Vagina (tissue), 2 donors: ENCODE measurements around the gene DOK7. TPM values are rescaled to one million over a fixed set of nuclear protein-coding genes. Genes with fewer than 3 reads are reported as not detected.

Experiments
- DNase-seq, 2 donors: peaks; one replicate each; pipeline ENCODE4 v3.0.0-alpha.2; 2017; ENCODE audit errors: extremely low spot score in 2 of 2
- H3K27ac ChIP-seq: fragments of 200-600 bp; sonication (generic); one replicate; pipeline ENCODE4 v1.5.1; 2019
- H3K27me3 ChIP-seq: fragments of 200-600 bp; sonication (generic); one replicate; pipeline ENCODE4 v1.5.1; 2019
- H3K36me3 ChIP-seq, 2 donors: fragments of 200-600 bp; sonication (generic); one replicate each; pipeline ENCODE4 v1.5.1; 2017 to 2019
- H3K4me1 ChIP-seq: fragments of 200-600 bp; sonication (generic); one replicate; pipeline ENCODE4 v1.5.1; 2019
- H3K4me3 ChIP-seq, 2 donors: fragments of 200-600 bp; sonication (generic); 1 replicate in 1 of 2; 2 replicates in 1 of 2; pipeline ENCODE4 v1.5.1; 2016 to 2019
- H3K9me3 ChIP-seq: fragments of 200-600 bp; sonication (generic); one replicate; pipeline ENCODE4 v1.5.1; 2019
- POLR2A ChIP-seq, 2 donors: fragments of 450-650 bp; IDR thresholded peaks; one replicate each; pipeline ENCODE4 v1.6.1; 2017; ENCODE audit warnings: antibody characterized with exemption in 2 of 2, mild to moderate bottlenecking in 2 of 2, moderate library complexity in 2 of 2
- POLR2AphosphoS5 ChIP-seq, 2 donors: sonication (generic); formaldehyde crosslinking; IDR thresholded peaks; one replicate each; pipeline ENCODE4 v1.9.0; 2017; ENCODE audit warnings: antibody characterized with exemption in 2 of 2, mild to moderate bottlenecking in 2 of 2, low read depth in 1 of 2; ENCODE audit not compliant: insufficient read depth in 1 of 2
- intact Hi-C: fragments of 100-400 bp; cut with DNase I; formaldehyde crosslinking; loops from one replicate; pipeline ENCODE4 v1.15.1; 2023
- total RNA-seq: library from RNA; depleted of rRNA; stranded (reverse); fragments of >200 nt; gene quantifications from one replicate; pipeline ENCODE4 v1.2.3, GENCODE V29; 2016
- TF ChIP-seq, protein P1 (sequence below), 3 experiments: fragments of 450-650 bp in 2 of 3; fragments of 200-600 bp in 1 of 3; sonication (generic) in 1 of 3; IDR thresholded peaks; one replicate each; pipeline ENCODE4 v1.5.1; 2017 to 2019; ENCODE audit warnings: antibody characterized with exemption in 3 of 3, mild to moderate bottlenecking in 2 of 3, moderate library complexity in 2 of 3

Gene DOK7
- total RNA-seq, 1 donor from 2014 or later: 4.7 TPM

DNA sequence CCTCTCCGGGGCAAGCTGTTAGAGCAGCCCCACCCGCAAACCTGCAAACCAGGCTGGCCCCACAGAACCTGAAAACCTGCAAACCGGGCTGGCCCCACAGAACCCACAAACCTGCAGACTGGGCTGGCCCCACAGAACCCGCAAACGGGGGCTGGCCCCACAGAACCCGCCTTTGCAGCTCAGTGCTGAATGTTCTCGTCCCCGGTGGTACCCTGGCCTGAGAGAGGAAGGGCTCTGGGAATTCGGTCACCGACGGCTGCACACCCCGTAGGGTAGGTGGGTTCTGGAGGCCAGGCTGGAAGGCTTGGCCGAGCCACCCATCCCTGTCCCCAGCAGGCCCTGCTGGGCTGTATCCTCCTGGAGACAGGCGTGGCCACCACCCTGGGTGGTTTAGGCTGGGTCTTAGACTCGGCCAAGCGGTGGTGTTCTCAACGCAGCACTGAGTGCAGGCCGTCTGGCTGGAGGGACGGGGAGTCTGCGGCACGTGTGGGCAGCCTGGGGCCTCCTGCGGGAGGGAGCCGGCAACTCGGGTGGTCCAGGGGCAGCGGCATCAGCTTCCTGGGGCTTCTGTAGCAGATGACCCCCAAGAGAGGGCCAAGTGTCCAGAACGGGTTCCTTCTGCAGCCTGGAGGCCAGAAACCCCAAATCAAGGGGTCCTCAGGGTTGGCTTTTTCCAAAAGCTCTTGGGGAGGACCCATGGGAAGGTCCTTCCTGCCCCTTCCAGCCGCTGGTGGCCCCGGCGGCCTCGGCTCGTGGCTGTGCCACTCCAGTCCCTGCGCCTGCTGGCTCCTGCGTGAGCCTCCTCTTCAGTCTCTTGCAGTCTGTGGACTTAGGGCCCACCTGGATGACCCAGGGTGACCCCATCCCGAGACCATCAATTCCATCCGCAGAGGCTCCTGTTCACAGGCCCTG is 15.6 kb downstream of the DOK7 start:
- TF ChIP-seq, protein P1, sequence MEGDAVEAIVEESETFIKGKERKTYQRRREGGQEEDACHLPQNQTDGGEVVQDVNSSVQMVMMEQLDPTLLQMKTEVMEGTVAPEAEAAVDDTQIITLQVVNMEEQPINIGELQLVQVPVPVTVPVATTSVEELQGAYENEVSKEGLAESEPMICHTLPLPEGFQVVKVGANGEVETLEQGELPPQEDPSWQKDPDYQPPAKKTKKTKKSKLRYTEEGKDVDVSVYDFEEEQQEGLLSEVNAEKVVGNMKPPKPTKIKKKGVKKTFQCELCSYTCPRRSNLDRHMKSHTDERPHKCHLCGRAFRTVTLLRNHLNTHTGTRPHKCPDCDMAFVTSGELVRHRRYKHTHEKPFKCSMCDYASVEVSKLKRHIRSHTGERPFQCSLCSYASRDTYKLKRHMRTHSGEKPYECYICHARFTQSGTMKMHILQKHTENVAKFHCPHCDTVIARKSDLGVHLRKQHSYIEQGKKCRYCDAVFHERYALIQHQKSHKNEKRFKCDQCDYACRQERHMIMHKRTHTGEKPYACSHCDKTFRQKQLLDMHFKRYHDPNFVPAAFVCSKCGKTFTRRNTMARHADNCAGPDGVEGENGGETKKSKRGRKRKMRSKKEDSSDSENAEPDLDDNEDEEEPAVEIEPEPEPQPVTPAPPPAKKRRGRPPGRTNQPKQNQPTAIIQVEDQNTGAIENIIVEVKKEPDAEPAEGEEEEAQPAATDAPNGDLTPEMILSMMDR (IDR thresholded peaks at IDR 0.05): no peak
- no peak for TF ChIP-seq POLR2AphosphoS5 (IDR thresholded peaks at IDR 0.05; ENCODE audit: insufficient read depth in 1 of 2, low read depth in 1 of 2)
- TF ChIP-seq POLR2A (IDR thresholded peaks at IDR 0.05): no peak
- intact Hi-C loops: no loop called here
- Histone ChIP-seq H3K4me1 (peaks cover 4% of the 10 kb centered on the region), H3K27me3 (no peaks in the 10 kb centered on the region), H3K27ac (no peak overlapping the region), H3K9me3 (no peaks in the 10 kb centered on the region), H3K4me3 (no peak overlapping the region), H3K36me3 (no peaks in the 10 kb centered on the region)
- no peak for DNase-seq

DNA sequence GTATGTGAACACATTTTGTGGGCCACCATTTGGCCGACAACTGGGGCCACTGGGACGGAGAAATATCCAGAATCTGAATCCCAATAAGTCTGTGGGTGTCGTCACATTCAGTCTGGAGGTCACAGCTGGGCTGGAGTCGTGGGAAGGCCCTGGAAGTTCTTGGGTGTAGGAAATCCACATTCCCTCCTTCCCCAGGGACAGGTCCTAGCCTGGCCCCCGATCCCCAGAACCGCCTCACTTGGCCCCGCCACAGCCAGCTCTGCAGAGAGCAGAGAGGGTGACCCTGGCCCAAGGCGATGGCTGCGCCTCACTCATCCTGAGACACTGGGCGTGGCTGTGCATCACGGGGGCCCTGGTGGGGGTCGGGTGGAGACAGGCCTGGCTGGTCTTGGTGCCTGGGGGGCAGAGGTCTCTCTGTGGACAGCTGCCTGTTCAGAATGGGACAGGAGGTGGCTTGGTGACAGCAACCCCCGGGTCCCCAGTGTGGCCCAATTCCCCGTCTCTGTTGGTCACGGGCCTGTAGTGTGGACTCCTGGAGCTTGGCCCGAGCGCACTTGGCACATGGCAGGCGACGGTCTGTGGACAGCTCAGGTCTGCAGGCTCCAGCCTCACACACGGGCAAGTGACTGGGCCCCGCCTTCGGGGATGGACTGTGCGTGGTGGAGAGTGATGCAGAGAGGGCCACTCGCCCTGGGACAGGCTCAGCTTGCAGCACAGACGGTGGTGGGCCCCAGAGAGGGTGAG is 16.4 kb downstream of the DOK7 start:
- no peak for DNase-seq
- no peaks in the 10 kb centered on the region for H3K27me3 ChIP-seq
- no peaks in the 10 kb centered on the region for H3K9me3 ChIP-seq
- no peak overlapping the region for H3K4me3 ChIP-seq
- TF ChIP-seq POLR2A (IDR thresholded peaks at IDR 0.05): no peak
- no peak for TF ChIP-seq POLR2AphosphoS5 (IDR thresholded peaks at IDR 0.05; ENCODE audit: insufficient read depth in 1 of 2, low read depth in 1 of 2)
- TF ChIP-seq, protein P1 (IDR thresholded peaks at IDR 0.05): no peak
- intact Hi-C loops: no loop called here
- no peak overlapping the region for H3K27ac ChIP-seq
- no peaks in the 10 kb centered on the region for H3K36me3 ChIP-seq
- H3K4me1 ChIP-seq: peaks cover 12% of the 10 kb centered on the region

DNA sequence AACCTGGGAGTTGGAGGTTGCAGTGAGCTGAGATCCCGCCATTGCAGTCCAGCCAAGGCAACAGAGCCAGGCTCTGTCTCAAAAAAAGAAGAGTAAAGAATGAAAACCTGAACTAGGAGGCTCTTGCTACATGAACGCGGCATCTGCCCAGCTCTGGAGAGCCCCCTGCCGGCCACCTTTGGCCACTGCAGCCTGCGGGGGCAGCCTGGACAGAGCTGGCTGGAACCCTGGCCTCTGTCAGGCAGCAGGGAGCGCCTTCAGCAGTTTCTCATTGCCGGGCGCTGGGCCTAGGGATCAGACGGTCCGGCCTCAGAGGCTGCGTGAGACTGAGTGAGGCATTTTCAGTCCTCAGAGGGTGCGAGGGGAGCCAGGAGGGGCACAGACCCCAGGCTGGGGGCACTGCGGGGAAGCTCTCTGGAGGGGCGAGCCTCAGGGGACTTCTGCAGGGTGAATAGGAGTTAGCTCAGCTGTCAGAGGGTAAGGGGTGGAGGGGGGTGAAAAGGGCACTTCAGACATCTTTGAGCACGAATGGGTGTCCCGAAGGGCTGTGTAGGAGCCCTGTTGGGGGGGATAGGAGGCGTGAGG is 17.5 kb downstream of the DOK7 start:
- Histone ChIP-seq H3K9me3 (no peaks in the 10 kb centered on the region), H3K27ac (no peak overlapping the region), H3K27me3 (no peaks in the 10 kb centered on the region), H3K36me3 (no peaks in the 10 kb centered on the region), H3K4me1 (peaks cover 23% of the 10 kb centered on the region), H3K4me3 (no peak overlapping the region)
- TF ChIP-seq POLR2A (IDR thresholded peaks at IDR 0.05) (no peak), POLR2AphosphoS5 (IDR thresholded peaks at IDR 0.05; ENCODE audit: insufficient read depth in 1 of 2, low read depth in 1 of 2) (no peak)
- TF ChIP-seq, protein P1 (IDR thresholded peaks at IDR 0.05): peak; percentile 83 to 87 (median 85)
- DNase-seq: no peak
- intact Hi-C loops: no loop called here

DNA sequence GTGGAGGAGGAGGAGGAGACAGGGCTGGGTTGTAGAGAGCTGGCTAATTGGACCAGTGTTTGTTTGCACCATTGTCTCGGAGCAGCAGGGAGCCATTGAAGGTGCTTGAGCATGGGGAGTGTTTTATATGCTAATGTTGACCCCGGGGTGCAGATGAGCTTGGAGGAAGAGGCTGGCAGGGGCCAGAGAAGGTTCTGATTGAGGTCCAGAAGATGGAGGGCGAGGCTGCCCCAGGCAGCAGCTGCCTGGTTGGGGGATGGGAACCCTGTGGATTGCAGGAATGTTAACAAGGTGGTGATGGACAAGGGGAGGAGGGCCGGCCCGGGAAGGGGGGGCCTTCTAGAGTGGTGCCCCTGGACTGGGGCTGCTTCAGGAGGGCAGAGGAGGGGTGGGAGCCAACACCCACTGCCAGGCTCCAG is 18.0 kb downstream of the DOK7 start:
- DNase-seq: no peak
- TF ChIP-seq, protein P1 (IDR thresholded peaks at IDR 0.05): no peak
- no peak for TF ChIP-seq POLR2A (IDR thresholded peaks at IDR 0.05)
- no peak for TF ChIP-seq POLR2AphosphoS5 (IDR thresholded peaks at IDR 0.05; ENCODE audit: insufficient read depth in 1 of 2, low read depth in 1 of 2)
- Histone ChIP-seq H3K4me3 (no peak overlapping the region), H3K4me1 (peaks cover 25% of the 10 kb centered on the region), H3K36me3 (no peaks in the 10 kb centered on the region), H3K27me3 (no peaks in the 10 kb centered on the region), H3K9me3 (no peaks in the 10 kb centered on the region), H3K27ac (no peak overlapping the region)
- intact Hi-C loops: no loop called here
